Left hindlimb (tissue), 1 donor: Measurements from ENCODE around the gene CCDC34.

Source experiments
- DNase-seq: peaks from one replicate; pipeline ENCODE4 v3.0.0-alpha.2; 2018

CCDC34 gene

GRCh38 chr11:27315836-27316235 lies 47.2 kb downstream of the CCDC34 start:
- no peak for DNase-seq

GRCh38 chr11:27313157-27313821 lies 49.7 kb downstream of the CCDC34 start:
- DNase-seq = no peak

GRCh38 chr11:27312110-27312509 lies 50.9 kb downstream of the CCDC34 start:
- no peak for DNase-seq

- no peak for DNase-seq
Observed at GRCh38 chr11:27310707-27311106, 52.3 kb downstream of the CCDC34 start.

GRCh38 chr11:27310182-27310581 lies 52.8 kb downstream of the CCDC34 start:
- no peak for DNase-seq

GRCh38 chr11:27309046-27309445 lies 54.0 kb downstream of the CCDC34 start:
- DNase-seq = no peak

GRCh38 chr11:27307232-27307631 lies 55.8 kb downstream of the CCDC34 start:
- no peak for DNase-seq

GRCh38 chr11:27305751-27306150 lies 57.3 kb downstream of the CCDC34 start:
- no peak for DNase-seq

- no peak for DNase-seq
Observed at GRCh38 chr11:27304514-27304913, 58.5 kb downstream of the CCDC34 start.

- DNase-seq = no peak
Observed at GRCh38 chr11:27303903-27304302, 59.1 kb downstream of the CCDC34 start.

GRCh38 chr11:27300974-27301373 lies 62.0 kb downstream of the CCDC34 start:
- no peak for DNase-seq

- DNase-seq = no peak
Observed at GRCh38 chr11:27297616-27298015, 65.4 kb downstream of the CCDC34 start.

GRCh38 chr11:27296497-27296896 lies 66.5 kb downstream of the CCDC34 start:
- DNase-seq = no peak

- no peak for DNase-seq
Observed at GRCh38 chr11:27295928-27296327, 67.1 kb downstream of the CCDC34 start.

- no peak for DNase-seq
Observed at GRCh38 chr11:27294654-27295053, 68.4 kb downstream of the CCDC34 start.

GRCh38 chr11:27293515-27294417 lies 69.2 kb downstream of the CCDC34 start:
- no peak for DNase-seq

- no peak for DNase-seq
Observed at GRCh38 chr11:27292637-27293010, 70.4 kb downstream of the CCDC34 start.

GRCh38 chr11:27291954-27292636 lies 70.9 kb downstream of the CCDC34 start:
- DNase-seq = no peak

- DNase-seq = no peak
Observed at GRCh38 chr11:27291302-27291889, 71.6 kb downstream of the CCDC34 start.

GRCh38 chr11:27290261-27291050 lies 72.6 kb downstream of the CCDC34 start:
- no peak for DNase-seq
